Germinal center (tissue), 1 donor: Measurements from ENCODE around the gene DNAH1.
"Not testable (repeated sequence)": the region's sequence is repeated elsewhere in the genome, so short reads cannot be mapped to it uniquely, and the experiment has no call there.

Experiments used
- DNase-seq: peaks from one replicate; pipeline ENCODE4 v3.0.0; 2012; ENCODE audit warnings: mixed read lengths, low spot score

DNAH1 gene

GRCh38 chr3:52338131-52338530, 22.0 kb downstream of the DNAH1 start:
- DNase-seq: not testable (repeated sequence)

DNA sequence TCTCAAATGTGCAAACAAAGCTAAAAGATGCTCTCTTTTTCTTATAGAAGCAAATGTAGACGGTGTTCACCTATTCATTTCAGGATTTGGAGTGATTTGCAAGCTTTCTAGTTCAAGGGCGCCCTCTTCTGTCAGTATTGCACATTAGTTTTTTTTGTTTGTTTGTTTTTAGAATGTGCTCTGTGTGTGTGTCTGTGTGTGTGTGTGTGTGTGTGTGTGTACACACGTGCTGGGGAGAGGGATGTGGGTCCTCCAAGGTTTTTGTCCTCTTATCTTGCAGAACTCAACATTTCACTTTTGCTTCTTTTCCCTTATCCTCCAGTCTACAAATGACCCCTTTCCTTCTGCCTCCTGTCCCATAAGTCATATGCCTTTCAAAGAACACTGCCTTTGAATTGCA, 23.5 kb downstream of the DNAH1 start:
- DNase-seq: peak; percentile 64

- no peak for DNase-seq
Measured at GRCh38 chr3:52341123-52341522, 25.0 kb downstream of the DNAH1 start.

- no peak for DNase-seq
Measured at GRCh38 chr3:52343946-52344600, 28.0 kb downstream of the DNAH1 start.

DNA sequence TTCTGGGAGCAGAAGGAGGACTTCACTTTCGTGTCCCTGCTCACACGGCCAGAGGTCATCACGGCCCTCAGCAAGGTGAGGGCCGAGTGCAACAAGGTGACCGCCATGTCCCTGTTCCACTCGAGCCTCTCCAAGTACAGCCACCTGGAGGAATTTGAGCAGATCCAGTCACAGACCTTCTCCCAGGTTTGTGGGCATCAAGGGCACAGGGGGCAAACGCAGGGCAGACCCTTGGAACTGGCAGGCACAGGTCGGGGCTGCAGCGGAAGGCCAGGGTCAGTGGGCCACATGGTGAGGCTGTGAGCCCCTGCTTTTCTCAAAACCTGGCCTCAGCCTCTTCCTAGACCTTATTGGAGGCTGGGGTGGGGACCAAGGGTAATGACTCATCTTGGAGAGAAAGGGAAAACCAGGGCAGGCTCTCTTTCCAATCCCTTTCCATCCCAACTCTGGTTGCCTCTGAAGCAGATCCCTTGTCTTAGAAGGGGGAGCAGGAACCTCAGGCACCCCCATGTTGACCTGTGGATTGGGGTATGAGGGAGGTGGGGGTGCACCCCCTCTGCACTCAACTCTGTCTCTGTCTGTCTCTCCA, 29.5 kb downstream of the DNAH1 start:
- DNase-seq: no peak

DNA sequence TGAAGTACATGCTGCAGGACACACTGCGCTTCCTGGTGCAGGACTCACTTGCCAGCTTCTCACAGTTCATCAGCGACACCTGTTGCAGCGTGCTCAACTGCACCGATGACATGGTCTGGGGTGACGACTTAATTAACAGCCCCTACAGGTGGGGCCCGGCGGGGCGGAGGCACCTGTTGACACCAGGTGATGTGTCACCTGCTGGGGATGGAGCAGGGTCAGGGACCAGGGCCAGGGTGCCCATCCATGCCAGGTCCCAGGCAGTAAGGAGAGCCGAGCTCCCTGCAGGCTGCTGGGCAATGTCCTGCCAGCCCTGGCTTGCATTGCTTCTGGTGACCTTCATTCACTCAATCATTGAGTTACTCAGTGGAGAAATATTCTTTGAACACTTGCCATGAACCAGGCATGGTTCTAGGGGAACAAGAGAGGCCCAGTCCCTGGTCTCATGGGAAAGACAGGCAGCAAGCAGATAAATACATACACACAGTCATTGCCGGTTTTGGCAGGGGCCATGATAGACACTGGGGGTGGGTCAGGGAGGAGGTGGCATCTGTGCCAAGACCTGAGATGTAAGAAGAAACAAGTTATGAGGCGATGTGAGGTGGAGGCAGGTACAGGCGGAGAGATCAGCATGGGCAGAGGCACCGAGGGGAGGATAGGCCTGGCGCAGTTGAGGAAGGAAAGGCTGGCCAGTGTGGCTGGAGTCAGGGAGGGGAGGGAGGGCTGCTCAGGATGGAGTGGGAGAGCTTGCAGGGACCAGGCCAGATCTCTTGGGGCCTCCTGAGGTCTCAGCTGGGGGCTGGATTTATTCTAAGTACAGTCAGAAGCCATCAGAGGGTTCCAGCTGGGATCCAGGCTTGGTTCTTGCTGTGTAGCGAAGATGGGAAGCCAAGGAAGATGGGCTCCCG, 30.8 kb downstream of the DNAH1 start:
- no peak for DNase-seq

DNA sequence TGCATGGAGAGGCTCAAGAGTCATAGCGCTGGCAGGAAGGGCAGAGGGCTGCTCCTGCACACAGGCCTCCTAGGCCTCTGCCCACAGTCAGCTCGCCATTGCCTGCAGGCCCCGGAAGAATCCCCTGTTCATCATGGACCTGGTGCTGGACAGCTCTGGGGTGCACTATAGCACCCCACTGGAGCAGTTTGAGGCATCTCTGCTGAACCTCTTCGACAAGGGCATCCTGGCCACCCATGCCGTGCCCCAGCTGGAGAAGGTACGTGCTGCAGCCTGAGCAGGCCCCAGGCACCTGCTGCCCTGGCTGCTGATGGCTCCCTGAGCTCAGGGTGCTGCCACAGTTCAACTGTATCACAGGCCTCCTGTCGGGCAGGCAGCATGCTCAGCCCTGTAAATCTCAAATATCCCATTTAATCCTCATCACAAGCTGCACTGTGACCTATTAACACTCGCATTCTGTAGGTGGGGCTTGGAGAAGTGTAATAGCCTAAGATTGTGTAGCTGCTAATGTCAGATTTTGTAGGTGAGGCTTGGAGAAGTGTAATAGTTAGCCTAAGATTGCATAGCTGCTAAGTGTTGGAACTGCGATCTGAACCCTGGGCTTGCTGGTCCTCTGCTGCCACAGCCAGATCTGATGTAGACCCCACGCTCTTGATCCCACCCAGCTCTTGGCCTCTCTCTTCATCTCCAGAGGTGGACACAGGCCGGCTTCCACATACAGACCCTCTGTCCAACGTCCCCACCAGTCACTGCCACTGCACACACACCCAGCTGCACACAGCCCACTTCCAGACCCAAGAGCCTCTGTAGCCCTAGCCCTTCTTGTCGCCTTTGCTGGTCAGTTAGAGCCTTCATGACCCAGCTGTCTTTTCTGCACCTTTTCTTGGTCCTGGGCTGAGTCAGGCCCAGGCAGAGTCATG, 31.9 kb downstream of the DNAH1 start:
- DNase-seq: no peak

- no peak for DNase-seq
Measured at GRCh38 chr3:52349131-52349530, 33.0 kb downstream of the DNAH1 start.

GRCh38 chr3:52349611-52350395, 33.7 kb downstream of the DNAH1 start:
- DNase-seq: no peak

- no peak for DNase-seq
Measured at GRCh38 chr3:52350416-52350815, 34.3 kb downstream of the DNAH1 start.

- DNase-seq: peak; percentile 23
Measured at GRCh38 chr3:52350981-52351761, 35.1 kb downstream of the DNAH1 start.

- DNase-seq: no peak
Measured at GRCh38 chr3:52351762-52352368, 35.7 kb downstream of the DNAH1 start.

- no peak for DNase-seq
Measured at GRCh38 chr3:52352566-52352965, 36.4 kb downstream of the DNAH1 start.

GRCh38 chr3:52353291-52353855, 37.3 kb downstream of the DNAH1 start:
- DNase-seq: no peak

GRCh38 chr3:52354676-52355075, 38.6 kb downstream of the DNAH1 start:
- no peak for DNase-seq

DNA sequence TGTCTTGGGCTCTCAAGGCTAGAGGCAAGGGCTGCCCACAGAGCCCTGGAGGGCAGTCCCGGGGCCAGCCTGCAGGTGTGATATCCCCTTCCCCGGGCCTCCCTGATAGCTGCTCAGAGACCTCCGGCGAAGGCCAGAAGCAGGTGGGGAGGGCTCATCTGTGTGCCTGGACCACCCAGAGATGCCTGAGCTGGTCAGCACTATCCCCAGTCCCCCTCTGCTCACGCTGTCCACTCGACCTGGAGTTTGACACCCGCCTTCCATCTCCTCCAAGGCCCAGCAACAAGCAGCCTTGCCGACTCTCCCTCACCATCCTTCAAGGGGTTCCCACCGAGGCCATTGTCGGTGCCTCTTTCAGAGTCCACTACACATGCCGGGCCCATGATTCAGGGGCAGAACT, 39.4 kb downstream of the DNAH1 start:
- DNase-seq: no peak

GRCh38 chr3:52356126-52356525, 40.0 kb downstream of the DNAH1 start:
- DNase-seq: no peak

DNA sequence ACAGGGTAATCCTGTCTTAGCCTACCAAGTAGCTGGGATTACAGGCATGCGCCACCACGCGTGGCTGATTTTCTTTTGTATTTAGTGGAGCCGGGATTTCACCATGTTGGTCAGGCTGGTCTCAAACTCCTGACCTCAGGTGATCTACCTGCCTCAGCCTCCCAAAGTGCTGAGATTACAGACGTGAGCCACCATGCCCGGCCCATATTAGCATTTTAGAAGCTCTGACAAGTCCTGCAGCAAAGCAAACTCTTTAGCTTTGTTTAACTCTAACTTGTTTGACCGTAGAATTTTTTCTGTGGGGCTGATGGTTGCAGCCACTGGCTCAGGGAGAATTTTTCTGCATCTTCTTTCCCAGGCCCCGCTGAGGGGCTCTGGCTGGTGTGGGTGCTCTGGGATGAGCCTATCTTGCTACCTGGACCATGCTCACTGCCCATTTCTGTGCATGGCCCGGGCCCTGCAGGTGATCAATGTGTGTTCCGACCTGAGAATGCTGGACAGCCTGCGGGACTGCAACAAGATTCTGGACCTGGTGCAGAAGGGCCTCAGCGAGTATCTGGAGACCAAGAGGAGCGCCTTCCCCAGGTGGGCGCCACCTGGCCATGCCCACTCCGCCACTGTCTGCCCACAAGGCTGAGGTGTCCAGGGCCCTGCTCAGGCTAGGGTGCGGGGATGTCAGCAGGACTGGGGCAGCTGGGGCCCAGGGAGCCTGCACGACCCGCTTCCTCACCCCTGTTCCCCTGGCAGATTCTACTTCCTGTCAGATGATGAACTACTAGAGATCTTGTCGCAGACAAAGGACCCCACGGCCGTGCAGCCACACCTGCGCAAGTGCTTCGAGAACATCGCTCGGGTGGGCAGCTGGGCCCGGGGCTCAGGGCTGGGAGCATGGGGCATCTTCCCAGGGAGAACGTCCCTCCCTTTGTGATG, 41.3 kb downstream of the DNAH1 start:
- DNase-seq: no peak
